T-helper 2 cell (primary cell): ENCODE measurements around the gene OST4.

Source experiments
- DNase-seq, 5 experiments: peaks; one replicate each; pipeline versions ENCODE4 v3.0.0 to v3.0.0-alpha.2; 2012 to 2022

Gene OST4

GRCh38 chr2:27024188-27024587, 47.3 kb downstream of the OST4 start:
- DNase-seq, result no peak

DNA sequence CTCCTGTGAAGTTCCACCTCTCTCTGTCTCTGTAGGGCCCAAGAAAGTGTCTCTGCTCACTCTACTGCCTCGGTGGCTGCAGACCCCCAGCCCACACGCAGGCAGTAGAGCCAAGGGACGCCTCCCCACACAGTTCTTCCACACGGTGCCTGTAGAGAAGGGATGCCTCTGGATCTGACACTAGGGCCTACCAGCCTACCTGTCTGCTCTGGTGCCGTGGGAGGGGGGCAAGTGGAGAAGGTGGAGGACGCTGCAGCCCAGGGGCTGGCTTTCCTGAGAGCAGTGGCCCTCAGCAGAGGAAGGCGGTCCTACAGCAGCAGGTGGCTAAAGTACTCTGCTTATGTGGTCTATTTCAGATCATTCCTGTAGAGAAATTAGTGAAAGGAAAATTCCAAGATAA, 47.7 kb downstream of the OST4 start:
- DNase-seq, result no peak

- no peak for DNase-seq
These were observed 50.0 kb downstream of the OST4 start for GRCh38 chr2:27021253-27022049.
